ENCODE measurements around the gene VAV1.

The VAV1 gene

GRCh38 chr19:6903446-6903845, 130.9 kb downstream of the VAV1 start:
- DNase-seq: no peak

- DNase-seq: no peak
Observed at GRCh38 chr19:6906559-6907060, 134.1 kb downstream of the VAV1 start.
